ENCODE data around the gene EME2.

GRCh38 chr16:1764971-1765370, 7.6 kb upstream of the EME2 start:
- TF ChIP-seq CTCF (IDR thresholded peaks at IDR 0.05; ENCODE audit: low read depth, low read length, missing input control): no peak
- TF ChIP-seq TAF1 (conservative IDR thresholded peaks at IDR 0.05): no peak
- no peak for TF ChIP-seq NR2F2 (IDR thresholded peaks at IDR 0.05)
- no peak for TF ChIP-seq RAD21 (IDR thresholded peaks at IDR 0.05)
- TF ChIP-seq ATF3 (IDR thresholded peaks at IDR 0.05): no peak
- no peak for TF ChIP-seq RXRA (IDR thresholded peaks at IDR 0.05)
- no peak for TF ChIP-seq YY1 (IDR thresholded peaks at IDR 0.05)
- TF ChIP-seq FOXA1 (IDR thresholded peaks at IDR 0.05): no peak
- TF ChIP-seq MAX (IDR thresholded peaks at IDR 0.05): no peak
- no peak for TF ChIP-seq GABPA (IDR thresholded peaks at IDR 0.05 in 1 of 2, conservative IDR thresholded peaks at IDR 0.05 in 1 of 2)
- no peak for TF ChIP-seq REST (IDR thresholded peaks at IDR 0.05)
- TF ChIP-seq EGR1 (IDR thresholded peaks at IDR 0.05; ENCODE audit: low read depth in 2 of 2): no peak
- TF ChIP-seq ZBTB33 (IDR thresholded peaks at IDR 0.05): no peak
- TF ChIP-seq HNF4A (conservative IDR thresholded peaks at IDR 0.05): no peak

Measured in liver (tissue), 3 donors.